Fibroblast of pulmonary artery (primary cell): ENCODE measurements around the gene TRIM8.
A peak's percentile ranks its signal among the peaks of the same experiment; 100 is the strongest.

Experiments
- DNase-seq: peaks from one replicate; pipeline ENCODE4 v3.0.0-alpha.2; 2010; ENCODE audit warnings: low read depth
- H3K4me3 ChIP-seq: replicated peaks from 2 replicates; pipeline ENCODE4 v1.5.1; 2011; ENCODE audit warnings: low read depth, mild to moderate bottlenecking, control low read depth, low read length, moderate library complexity
- CTCF ChIP-seq: IDR thresholded peaks from 2 replicates; pipeline ENCODE4 v1.5.1; 2011; ENCODE audit warnings: mild to moderate bottlenecking, control low read depth, low read length, inconsistent platforms; ENCODE audit errors: missing control alignments

Gene TRIM8

DNA sequence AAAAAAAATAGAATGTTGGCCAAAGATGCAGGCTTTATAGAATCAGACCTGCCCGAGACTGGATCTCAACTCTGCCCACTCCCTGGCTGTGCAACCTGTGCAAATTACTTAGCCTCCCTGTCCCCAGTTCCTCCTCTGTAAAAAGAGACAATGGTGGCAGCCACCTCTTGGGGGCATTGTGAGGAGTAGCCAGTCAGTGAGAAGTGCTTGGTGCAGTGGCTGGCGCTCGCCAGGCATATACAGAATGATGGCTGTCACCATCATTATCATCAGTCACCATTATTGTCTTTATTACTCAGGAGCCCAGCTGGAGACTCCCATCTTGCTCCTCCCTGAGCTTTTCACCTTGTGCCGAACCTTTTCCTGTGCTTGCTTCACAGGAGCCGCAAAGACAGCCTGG, 29.4 kb upstream of the TRIM8 start:
- H3K4me3 ChIP-seq = no peak overlapping the region
- DNase-seq = no peak
- TF ChIP-seq CTCF = no peak

GRCh38 chr10:102615361-102615760, 28.9 kb upstream of the TRIM8 start:
- peak; percentile 29 for TF ChIP-seq CTCF
- no peak overlapping the region for H3K4me3 ChIP-seq
- no peak for DNase-seq

DNA sequence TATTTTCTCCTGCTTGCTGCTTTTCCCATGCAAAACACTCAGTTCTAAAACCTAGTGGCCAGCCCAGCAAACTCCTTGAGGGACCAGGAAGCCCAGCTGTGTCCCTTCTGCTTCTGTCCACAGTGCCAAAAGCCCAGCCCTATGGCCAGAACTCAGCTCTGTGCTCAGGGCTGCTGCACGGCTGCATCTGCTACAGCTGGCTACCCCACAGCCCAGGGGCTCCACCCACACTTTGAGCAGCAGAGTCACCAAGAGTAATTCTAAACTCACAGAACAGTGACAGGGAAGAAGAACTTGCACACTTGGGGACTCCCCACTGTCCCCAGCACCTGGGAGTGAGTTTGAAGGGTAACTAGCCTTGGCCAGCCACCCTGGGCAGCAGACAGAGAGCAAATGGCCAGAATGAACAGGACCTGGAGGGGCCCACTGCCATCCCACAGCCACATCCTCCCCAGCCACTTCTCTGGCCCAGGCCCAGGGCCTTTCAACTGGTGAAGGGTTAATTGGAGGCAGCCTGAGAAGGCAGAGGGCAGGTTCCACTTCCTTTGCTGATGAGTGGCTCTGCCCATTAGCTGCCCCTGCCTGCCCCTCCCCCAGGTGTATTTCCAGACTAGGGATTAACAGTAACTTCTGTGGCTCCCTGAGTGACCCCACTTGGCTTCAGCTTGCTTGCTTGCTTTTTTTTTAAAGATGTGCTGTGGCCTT, 28.1 kb upstream of the TRIM8 start:
- TF ChIP-seq CTCF = no peak
- DNase-seq = no peak
- H3K4me3 ChIP-seq = no peak overlapping the region

GRCh38 chr10:102617041-102617440, 27.2 kb upstream of the TRIM8 start:
- TF ChIP-seq CTCF = no peak
- no peak overlapping the region for H3K4me3 ChIP-seq
- DNase-seq = no peak

GRCh38 chr10:102617816-102618215, 26.5 kb upstream of the TRIM8 start:
- no peak for TF ChIP-seq CTCF
- no peak overlapping the region for H3K4me3 ChIP-seq
- DNase-seq = no peak

- no peak for TF ChIP-seq CTCF
- no peak for DNase-seq
- no peak overlapping the region for H3K4me3 ChIP-seq
Observed at GRCh38 chr10:102619281-102619981, 24.8 kb upstream of the TRIM8 start.

DNA sequence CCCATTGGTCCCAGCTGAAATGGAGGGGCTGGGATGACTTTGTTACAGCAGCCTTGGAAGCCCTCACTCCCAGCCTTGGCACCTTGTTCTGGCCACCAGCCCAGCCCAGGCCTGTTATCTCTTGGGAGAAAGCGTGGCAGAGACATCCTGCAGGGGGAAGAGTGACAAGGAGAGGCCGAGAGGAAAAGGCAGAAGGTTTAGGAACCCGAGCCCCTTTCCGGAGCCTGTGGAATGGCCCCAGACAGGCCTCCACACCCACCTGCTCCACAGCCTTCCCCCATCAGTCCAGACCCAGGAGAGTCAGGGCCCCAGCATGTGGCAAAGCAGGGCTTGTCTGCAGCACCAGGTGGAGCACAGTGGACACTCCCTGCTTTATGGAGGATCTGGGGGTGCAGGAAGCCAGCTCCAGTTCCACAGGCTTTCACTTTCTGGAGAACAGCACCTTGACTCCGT, 24.1 kb upstream of the TRIM8 start:
- no peak for TF ChIP-seq CTCF
- H3K4me3 ChIP-seq = no peak overlapping the region
- DNase-seq = no peak
